H1 (cell line): ENCODE results near the gene MT1F. TPM values are rescaled to one million over a fixed set of nuclear protein-coding genes. Genes with fewer than 3 reads are reported as not detected.

Source experiments
- CTCF ChIA-PET: fragments of 300-600 bp; sonication (Branson Sonifier 250); formaldehyde crosslinking; loops from one replicate; lab custom pipeline; 2021; ENCODE audit not compliant: partially characterized antibody; lab: Charles Lee
- POLR2A ChIA-PET: fragments of 300-600 bp; sonication (Branson Sonifier 250); formaldehyde crosslinking; loops from one replicate; lab custom pipeline; 2021; ENCODE audit warnings: inconsistent platforms; ENCODE audit not compliant: partially characterized antibody; lab: Charles Lee
- DNase-seq, 2 experiments: peaks; one replicate each; pipeline versions ENCODE4 v3.0.0 to v3.0.0-alpha.2; 2010 to 2022; ENCODE audit warnings: low spot score in 2 of 2, low read depth in 1 of 2, mixed read lengths in 1 of 2
- FAIRE-seq: peaks from 2 replicates; lab custom pipeline; 2011; peaks lifted over from hg19 to GRCh38; lab: Jason Lieb, UNC
- H2AFZ ChIP-seq: 2 replicates; pipeline ENCODE4 v1.8.1; 2012; ENCODE audit warnings: low read length, inconsistent platforms
- H2AK5ac ChIP-seq: 2 replicates; pipeline ENCODE4 v1.6.1; 2013; ENCODE audit warnings: low read depth, low read length
- H2BK120ac ChIP-seq: replicated peaks from 2 replicates; pipeline ENCODE3; 2013; ENCODE audit warnings: low read depth, low read length, inconsistent platforms
- H2BK12ac ChIP-seq: 2 replicates; pipeline ENCODE4 v1.6.1; 2013; ENCODE audit warnings: low read depth, low read length
- H2BK15ac ChIP-seq: 2 replicates; pipeline ENCODE4 v1.6.1; 2013; ENCODE audit warnings: low read length
- H2BK20ac ChIP-seq: 2 replicates; pipeline ENCODE4 v1.6.1; 2013; ENCODE audit warnings: low read length
- H2BK5ac ChIP-seq: 2 replicates; pipeline ENCODE4 v1.6.1; 2013; ENCODE audit warnings: low read depth, low read length
- H3K14ac ChIP-seq: 2 replicates; pipeline ENCODE4 v1.6.1; 2013; ENCODE audit warnings: inconsistent platforms; ENCODE audit not compliant: insufficient read length
- H3K18ac ChIP-seq: 2 replicates; pipeline ENCODE4 v1.6.1; 2013; ENCODE audit warnings: low read length; ENCODE audit errors: extremely low read depth
- H3K23ac ChIP-seq: 2 replicates; pipeline ENCODE4 v1.6.1; 2013; ENCODE audit warnings: inconsistent platforms; ENCODE audit not compliant: insufficient read length
- H3K23me2 ChIP-seq: 2 replicates; pipeline ENCODE4 v1.6.1; 2013; ENCODE audit warnings: low read depth, low read length
- H3K27ac ChIP-seq: 2 replicates; pipeline ENCODE4 v1.6.1; 2011; ENCODE audit warnings: low read depth, low read length, inconsistent platforms
- H3K27me3 ChIP-seq, 4 experiments: replicated peaks in 1 of 4; 1 replicate in 1 of 4; 2 replicates in 3 of 4; pipeline versions ENCODE4 v1.6.1 to v1.8.1; 2011 to 2013; ENCODE audit warnings: low read length in 3 of 4, mild to moderate bottlenecking in 3 of 4, inconsistent platforms in 2 of 4, mixed read lengths in 2 of 4, moderate library complexity in 1 of 4; ENCODE audit not compliant: control insufficient read depth in 3 of 4, insufficient read depth in 3 of 4; ENCODE audit errors: extremely low read depth in 1 of 4
- H3K36me3 ChIP-seq, 4 experiments: 2 replicates each; pipeline versions ENCODE4 v1.6.1 to v1.8.1; 2011 to 2013; ENCODE audit warnings: mild to moderate bottlenecking in 4 of 4, low read length in 3 of 4, moderate library complexity in 2 of 4, control low read depth in 1 of 4, inconsistent platforms in 1 of 4; ENCODE audit not compliant: insufficient read depth in 4 of 4, control insufficient read depth in 2 of 4
- H3K4ac ChIP-seq: replicated peaks from 2 replicates; pipeline ENCODE3; 2013; ENCODE audit warnings: low read length, low read depth, mixed read lengths, inconsistent platforms; ENCODE audit not compliant: insufficient read length
- H3K4me1 ChIP-seq, 4 experiments: replicated peaks in 1 of 4; 1 replicate in 1 of 4; 2 replicates in 3 of 4; pipeline versions ENCODE4 v1.6.1 to v1.8.1; 2011 to 2013; ENCODE audit warnings: low read length in 3 of 4, inconsistent platforms in 2 of 4, mixed read lengths in 1 of 4; ENCODE audit not compliant: insufficient read depth in 4 of 4, control insufficient read depth in 3 of 4
- H3K4me2 ChIP-seq, 2 experiments: 2 replicates each; pipeline versions ENCODE4 v1.6.1 to v1.8.1; 2011 to 2013; ENCODE audit warnings: low read depth in 2 of 2, low read length in 2 of 2, control low read depth in 1 of 2, inconsistent platforms in 1 of 2, mild to moderate bottlenecking in 1 of 2; ENCODE audit not compliant: insufficient read depth in 1 of 2
- H3K4me3 ChIP-seq, 4 experiments: fragments of 200-600, 300-600 bp in 1 of 4; sonication (generic), shearing (Covaris generic), sonication (Bioruptor Twin) in 1 of 4; 2 replicates each; pipeline versions ENCODE4 v1.5.1 to v1.8.1; 2011 to 2016; ENCODE audit warnings: low read length in 4 of 4, low read depth in 3 of 4, control low read depth in 2 of 4, inconsistent platforms in 2 of 4, mild to moderate bottlenecking in 2 of 4, mixed read lengths in 1 of 4, moderate library complexity in 1 of 4; ENCODE audit not compliant: insufficient read depth in 2 of 4; ENCODE audit errors: extremely low read depth in 1 of 4
- H3K56ac ChIP-seq: replicated peaks from 2 replicates; pipeline ENCODE3; 2013; ENCODE audit warnings: low read depth, mild to moderate bottlenecking, mixed read lengths, low read length, inconsistent platforms; ENCODE audit not compliant: insufficient read length
- H3K79me1 ChIP-seq: 2 replicates; pipeline ENCODE4 v1.6.1; 2013; ENCODE audit warnings: low read depth, low read length, control low read depth
- H3K79me2 ChIP-seq, 2 experiments: 2 replicates each; pipeline versions ENCODE4 v1.6.1 to v1.8.1; 2012 to 2013; ENCODE audit warnings: low read length in 2 of 2, mild to moderate bottlenecking in 2 of 2, inconsistent platforms in 1 of 2; ENCODE audit not compliant: insufficient read depth in 2 of 2, control insufficient read depth in 1 of 2
- H3K9ac ChIP-seq, 4 experiments: replicated peaks in 1 of 4; 1 replicate in 1 of 4; 2 replicates in 3 of 4; pipeline versions ENCODE4 v1.6.1 to v1.8.1; 2011 to 2013; ENCODE audit warnings: low read depth in 3 of 4, low read length in 3 of 4, control low read depth in 2 of 4, mild to moderate bottlenecking in 2 of 4, moderate library complexity in 2 of 4, inconsistent platforms in 1 of 4; ENCODE audit errors: extremely low read depth in 1 of 4
- H3K9me3 ChIP-seq, 2 experiments: 2 replicates each; pipeline versions ENCODE4 v1.6.1 to v1.8.1; 2012 to 2013; ENCODE audit warnings: mild to moderate bottlenecking in 2 of 2, moderate library complexity in 2 of 2, control low read depth in 1 of 2, inconsistent platforms in 1 of 2, low read depth in 1 of 2, low read length in 1 of 2, mixed read lengths in 1 of 2; ENCODE audit not compliant: insufficient read depth in 2 of 2
- H4K20me1 ChIP-seq, 2 experiments: replicated peaks in 1 of 2; 2 replicates each; pipeline versions ENCODE3 to v1.8.1; 2011 to 2013; ENCODE audit warnings: inconsistent platforms in 2 of 2, low read length in 2 of 2, mild to moderate bottlenecking in 1 of 2; ENCODE audit not compliant: insufficient read depth in 2 of 2, control insufficient read depth in 1 of 2
- H4K5ac ChIP-seq: 2 replicates; pipeline ENCODE4 v1.6.1; 2013; ENCODE audit warnings: low read length, low read depth, mixed read lengths, inconsistent platforms; ENCODE audit not compliant: insufficient read length
- H4K8ac ChIP-seq: 2 replicates; pipeline ENCODE4 v1.8.0; 2013; ENCODE audit warnings: mild to moderate bottlenecking, moderate library complexity, low read length, inconsistent platforms; ENCODE audit not compliant: insufficient read depth; ENCODE audit errors: extremely low read depth
- H4K91ac ChIP-seq: replicated peaks from 2 replicates; pipeline ENCODE3; 2013; ENCODE audit warnings: low read length, mixed read lengths, inconsistent platforms; ENCODE audit not compliant: insufficient read length
- CBX8 ChIP-seq: fragments of 300-800, 300-1000 bp; sonication (generic); IDR thresholded peaks from 2 replicates; pipeline ENCODE4 v1.7.1; 2016; ENCODE audit warnings: low read depth, low read length, borderline replicate concordance
- RNF2 ChIP-seq: fragments of 200-900, 300-1000 bp; sonication (generic); IDR thresholded peaks from 2 replicates; pipeline ENCODE4 v1.7.1; 2016; ENCODE audit warnings: borderline replicate concordance, low read depth, mild to moderate bottlenecking, antibody characterized with exemption, low read length; ENCODE audit not compliant: poor library complexity, severe bottlenecking; ENCODE audit errors: missing control alignments
- SIRT6 ChIP-seq: IDR thresholded peaks from one replicate; pipeline ENCODE4 v1.7.1; 2012; ENCODE audit warnings: low read length, inconsistent platforms
- USF2 ChIP-seq: IDR thresholded peaks from 2 replicates; pipeline ENCODE4 v1.6.1; 2011; ENCODE audit warnings: low read length, improper control_type of control experiment
- WGBS, 2 experiments: shearing (Covaris generic) in 1 of 2; methylation state at CpG; one replicate each; pipeline versions ENCODE4 v1.1.6 to v1.1.7; 2013 to 2015; ENCODE audit warnings: low lambda C conversion rate in 2 of 2, mixed read lengths in 2 of 2, inconsistent platforms in 1 of 2, low coverage in 1 of 2, missing lambda C conversion rate in 1 of 2; ENCODE audit not compliant: insufficient replicate concordance in 2 of 2, insufficient coverage in 1 of 2, insufficient read length in 1 of 2; ENCODE audit errors: extremely low coverage in 1 of 2, missing lambda C conversion rate in 1 of 2; 5-methylcytosine and 5-hydroxymethylcytosine counted together
- polyA plus RNA-seq, 7 experiments: library from polyadenylated mRNA; depleted of rRNA in 3 of 7; stranded (reverse) in 5 of 7; unstranded in 2 of 7; fragments of >200 nt in 5 of 7; fragments of 200-250 nt in 2 of 7; gene quantifications; 1 replicate in 5 of 7; 2 replicates in 1 of 7; 4 replicates in 1 of 7; pipeline versions ENCODE4 v1.2.1 to v1.2.3, GENCODE V29; 2011 to 2013; ENCODE audit warnings: missing spikeins in 2 of 7, mixed read lengths in 2 of 7
- total RNA-seq: library from RNA; stranded (reverse); fragmentation: NEBNext Ultra II Directional; extraction: Animal tissue kit (Norgen Biotek cat#: 25700); gene quantifications from 2 replicates; pipeline ENCODE4 v1.2.1, GENCODE V29; 2021

Gene MT1F
- total and polyA plus RNA-seq, 2 of the 8 experiments (the other 6 are each of a cell fraction or from before 2014, with no cell fraction given): 5.9 to 20.8 TPM

- TF ChIP-seq USF2: no peak
- TF ChIP-seq RNF2: peak; percentile 67
- TF ChIP-seq CBX8: no peak
- TF ChIP-seq SIRT6: no peak
- TF ChIP-seq, all 59 proteins: peak for 1
- ChIA-PET CTCF (interaction anchor here (0.6 to 3.1 kb wide), 6 partner anchors 9 to 70 kb away, joined by 3 to 12 read pairs (median 7); no protein-coding TSS in a partner anchor), POLR2A (interaction anchor here (1.1 to 1.8 kb wide), 4 partner anchors 9 to 55 kb away, joined by 3 read pairs; no protein-coding TSS in a partner anchor)
- Histone ChIP-seq H2BK20ac (no peak overlapping the region), H3K23ac (no peak overlapping the region), H3K27me3 (peaks cover 88 to 98% (median 96%) of the 10 kb centered on the region in 4 experiments), H4K91ac (no peak overlapping the region), H3K23me2 (peaks cover 4% of the 10 kb centered on the region; the same call in 1 of the 2 replicates), H3K18ac (no peak overlapping the region), H3K36me3 (no peaks in the 10 kb centered on the region; a peak in 1 of 8 replicates), H4K5ac (no peak overlapping the region), H3K56ac (no peak overlapping the region), H3K79me1 (no peaks in the 10 kb centered on the region), H2BK120ac (no peak overlapping the region), H3K14ac (no peak overlapping the region), H2BK5ac (no peak overlapping the region), H3K4me3 (no peak overlapping the region), H2AFZ (no peak overlapping the region), H3K9ac (no peak overlapping the region), H3K4me1 (peaks cover 0 to 16% (median 7%) of the 10 kb centered on the region in 4 experiments; a peak in 6 of 7 replicates), H3K4me2 (no peak overlapping the region; a peak in 1 of 4 replicates), H3K4ac (no peak overlapping the region), H4K8ac (no peak overlapping the region), H4K20me1 (peaks cover 11 to 24% of the 10 kb centered on the region in 2 experiments), H3K79me2 (no peaks in the 10 kb centered on the region), H3K9me3 (no peaks in the 10 kb centered on the region), H2BK12ac (no peak overlapping the region), H2AK5ac (no peak overlapping the region), H3K27ac (no peak overlapping the region), H2BK15ac (no peak overlapping the region)
- WGBS, 2 experiments: 35% methylated on average over 10 of the region's 10 CpGs; no CpG with 5 or more reads in 1 of the 2 experiments
- DNase-seq: no peak
- FAIRE-seq: no peak
These were observed 26.6 kb upstream of the MT1F start for GRCh38 chr16:56631197-56631596.
